ENCODE results near the gene DOP1A.

DOP1A gene

GRCh38 chr6:83124553-83124952, 57.1 kb downstream of the DOP1A start:
- TF ChIP-seq, protein P1, sequence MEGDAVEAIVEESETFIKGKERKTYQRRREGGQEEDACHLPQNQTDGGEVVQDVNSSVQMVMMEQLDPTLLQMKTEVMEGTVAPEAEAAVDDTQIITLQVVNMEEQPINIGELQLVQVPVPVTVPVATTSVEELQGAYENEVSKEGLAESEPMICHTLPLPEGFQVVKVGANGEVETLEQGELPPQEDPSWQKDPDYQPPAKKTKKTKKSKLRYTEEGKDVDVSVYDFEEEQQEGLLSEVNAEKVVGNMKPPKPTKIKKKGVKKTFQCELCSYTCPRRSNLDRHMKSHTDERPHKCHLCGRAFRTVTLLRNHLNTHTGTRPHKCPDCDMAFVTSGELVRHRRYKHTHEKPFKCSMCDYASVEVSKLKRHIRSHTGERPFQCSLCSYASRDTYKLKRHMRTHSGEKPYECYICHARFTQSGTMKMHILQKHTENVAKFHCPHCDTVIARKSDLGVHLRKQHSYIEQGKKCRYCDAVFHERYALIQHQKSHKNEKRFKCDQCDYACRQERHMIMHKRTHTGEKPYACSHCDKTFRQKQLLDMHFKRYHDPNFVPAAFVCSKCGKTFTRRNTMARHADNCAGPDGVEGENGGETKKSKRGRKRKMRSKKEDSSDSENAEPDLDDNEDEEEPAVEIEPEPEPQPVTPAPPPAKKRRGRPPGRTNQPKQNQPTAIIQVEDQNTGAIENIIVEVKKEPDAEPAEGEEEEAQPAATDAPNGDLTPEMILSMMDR (conservative IDR thresholded peaks at IDR 0.05; ENCODE audit: low read length), result no peak
- no peak for DNase-seq (ENCODE audit: low read depth)
- H3K4me3 ChIP-seq (ENCODE audit: low read length), result no peak overlapping the region

DNA sequence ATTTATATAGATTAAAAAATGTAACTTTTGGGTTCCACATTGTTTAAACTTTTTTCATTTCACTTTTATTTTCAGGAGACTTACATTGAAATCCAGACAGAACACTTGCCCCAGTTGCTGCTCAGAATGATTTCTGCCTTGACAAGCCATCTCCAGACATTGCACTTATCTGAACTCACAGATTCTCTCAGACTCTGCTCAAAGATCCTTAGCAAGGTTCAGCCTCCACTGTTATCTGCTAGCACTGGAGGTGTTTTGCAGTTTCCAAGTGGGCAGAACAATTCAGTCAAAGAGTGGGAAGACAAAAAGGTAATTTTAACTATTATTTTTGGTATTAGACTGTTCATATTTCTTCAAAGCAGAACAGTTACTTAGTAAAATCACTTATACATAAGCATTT, 58.0 kb downstream of the DOP1A start:
- no peak overlapping the region for H3K4me3 ChIP-seq (ENCODE audit: low read length)
- no peak for DNase-seq (ENCODE audit: low read depth)
- TF ChIP-seq, protein P1 (conservative IDR thresholded peaks at IDR 0.05; ENCODE audit: low read length), result no peak

- DNase-seq (ENCODE audit: low read depth), result no peak
- TF ChIP-seq, protein P1 (conservative IDR thresholded peaks at IDR 0.05; ENCODE audit: low read length), result no peak
- no peak overlapping the region for H3K4me3 ChIP-seq (ENCODE audit: low read length)
These were observed 58.8 kb downstream of the DOP1A start for GRCh38 chr6:83126223-83126622.

GRCh38 chr6:83126807-83127206, 59.3 kb downstream of the DOP1A start:
- no peak overlapping the region for H3K4me3 ChIP-seq (ENCODE audit: low read length)
- DNase-seq (ENCODE audit: low read depth), result no peak
- TF ChIP-seq, protein P1 (conservative IDR thresholded peaks at IDR 0.05; ENCODE audit: low read length), result no peak

GRCh38 chr6:83127258-83127657, 59.8 kb downstream of the DOP1A start:
- H3K4me3 ChIP-seq (ENCODE audit: low read length), result no peak overlapping the region
- DNase-seq (ENCODE audit: low read depth), result no peak
- TF ChIP-seq, protein P1 (conservative IDR thresholded peaks at IDR 0.05; ENCODE audit: low read length), result no peak

- DNase-seq (ENCODE audit: low read depth), result no peak
- no peak overlapping the region for H3K4me3 ChIP-seq (ENCODE audit: low read length)
- TF ChIP-seq, protein P1 (conservative IDR thresholded peaks at IDR 0.05; ENCODE audit: low read length), result no peak
These were observed 60.5 kb downstream of the DOP1A start for GRCh38 chr6:83127976-83128375.

- no peak overlapping the region for H3K4me3 ChIP-seq (ENCODE audit: low read length)
- no peak for DNase-seq (ENCODE audit: low read depth)
- TF ChIP-seq, protein P1 (conservative IDR thresholded peaks at IDR 0.05; ENCODE audit: low read length), result no peak
These were observed 64.7 kb downstream of the DOP1A start for GRCh38 chr6:83132121-83132520.

Measured in AG10803 (cell line).